Transverse colon (tissue), 4 donors: ENCODE measurements around the gene GPC1.

Source experiments
- EP300 ChIP-seq: sonication (generic); formaldehyde crosslinking; IDR thresholded peaks from one replicate; pipeline ENCODE4 v1.6.1; 2017; ENCODE audit warnings: antibody characterized with exemption, low read depth
- POLR2A ChIP-seq: fragments of 450-650 bp; IDR thresholded peaks from one replicate; pipeline ENCODE4 v1.6.1; 2016; ENCODE audit warnings: antibody characterized with exemption, mild to moderate bottlenecking, moderate library complexity
- POLR2AphosphoS5 ChIP-seq, 3 donors: sonication (generic); formaldehyde crosslinking; IDR thresholded peaks; one replicate each; pipeline ENCODE4 v1.6.1; 2016; ENCODE audit warnings: antibody characterized with exemption in 3 of 3
- TF ChIP-seq, protein P1 (sequence below), 5 experiments: fragments of 200-600 bp in 3 of 5; fragments of 450-650 bp in 2 of 5; sonication (generic) in 3 of 5; IDR thresholded peaks; 1 replicate in 2 of 5; 2 replicates in 3 of 5; pipeline ENCODE4 v1.5.1; 2016 to 2017; ENCODE audit warnings: antibody characterized with exemption in 5 of 5, inconsistent platforms in 3 of 5, mild to moderate bottlenecking in 2 of 5, moderate library complexity in 1 of 5

DNA sequence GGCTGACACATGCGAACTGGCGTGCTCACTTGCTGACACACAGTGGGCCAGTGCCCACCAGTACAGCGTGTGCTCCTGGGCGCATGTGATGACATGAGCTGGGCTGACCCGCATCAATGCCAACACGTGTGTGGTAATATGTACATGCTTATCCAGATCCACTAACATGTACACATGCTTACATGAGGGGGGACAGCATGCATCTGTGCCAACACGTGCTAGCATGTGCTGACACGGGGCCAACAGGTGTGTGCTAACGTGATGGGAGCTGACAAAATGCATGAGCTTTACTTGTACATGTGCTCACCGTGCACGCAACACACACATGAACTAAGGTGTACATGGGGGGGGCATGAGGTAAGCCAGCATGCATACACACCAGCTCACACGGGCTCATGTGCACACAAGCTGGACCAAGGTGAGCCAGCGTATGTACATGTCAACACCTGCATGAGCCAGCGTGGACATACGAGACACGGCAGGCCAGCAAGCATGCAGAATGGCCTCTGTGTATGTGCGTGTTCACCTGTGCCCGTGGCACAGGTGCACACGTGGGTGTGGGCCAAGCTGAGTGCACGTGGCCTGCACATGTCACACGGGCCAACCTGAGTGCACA, 28.5 kb downstream of the GPC1 start:
- TF ChIP-seq, protein P1, sequence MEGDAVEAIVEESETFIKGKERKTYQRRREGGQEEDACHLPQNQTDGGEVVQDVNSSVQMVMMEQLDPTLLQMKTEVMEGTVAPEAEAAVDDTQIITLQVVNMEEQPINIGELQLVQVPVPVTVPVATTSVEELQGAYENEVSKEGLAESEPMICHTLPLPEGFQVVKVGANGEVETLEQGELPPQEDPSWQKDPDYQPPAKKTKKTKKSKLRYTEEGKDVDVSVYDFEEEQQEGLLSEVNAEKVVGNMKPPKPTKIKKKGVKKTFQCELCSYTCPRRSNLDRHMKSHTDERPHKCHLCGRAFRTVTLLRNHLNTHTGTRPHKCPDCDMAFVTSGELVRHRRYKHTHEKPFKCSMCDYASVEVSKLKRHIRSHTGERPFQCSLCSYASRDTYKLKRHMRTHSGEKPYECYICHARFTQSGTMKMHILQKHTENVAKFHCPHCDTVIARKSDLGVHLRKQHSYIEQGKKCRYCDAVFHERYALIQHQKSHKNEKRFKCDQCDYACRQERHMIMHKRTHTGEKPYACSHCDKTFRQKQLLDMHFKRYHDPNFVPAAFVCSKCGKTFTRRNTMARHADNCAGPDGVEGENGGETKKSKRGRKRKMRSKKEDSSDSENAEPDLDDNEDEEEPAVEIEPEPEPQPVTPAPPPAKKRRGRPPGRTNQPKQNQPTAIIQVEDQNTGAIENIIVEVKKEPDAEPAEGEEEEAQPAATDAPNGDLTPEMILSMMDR (IDR thresholded peaks at IDR 0.05): no peak
- TF ChIP-seq POLR2AphosphoS5 (IDR thresholded peaks at IDR 0.05): no peak
- TF ChIP-seq EP300: no peak
- TF ChIP-seq POLR2A: no peak
